Measurements from ENCODE around the gene TSR3. TPM values are rescaled to one million over a fixed set of nuclear protein-coding genes. Genes with fewer than 3 reads are reported as not detected.

TSR3 gene
- 10 to 100 TPM; 39.1 to 44.8 TPM for total RNA-seq

GRCh38 chr16:1351582-1352362 lies at the start of gene TSR3, which contains the start of gene GNPTG:
TSR3 (minus strand) TSS chr16:1351878; CDS start chr16:1351804, 74 bp downstream.
GNPTG (plus strand) TSS chr16:1351931; CDS start chr16:1351966, 35 bp downstream.
- ATAC-seq (replicated peaks in 1 of 2): peak; percentile 93 to 95
- DNase-seq: peak; percentile 91 to 93
- Mint-ChIP-seq H3K4me3 (peak within 1 kb of the TSS; percentile 87 to 94), H3K27me3 (ENCODE audit: low read depth) (no peaks in the 10 kb centered on the region), H3K9me3 (no peaks in the 10 kb centered on the region), H3K36me3 (ENCODE audit: insufficient read depth in 2 of 2) (no peaks in the 10 kb centered on the region), H3K27ac (peak within 1 kb of the TSS; percentile 97), H3K4me1 (ENCODE audit: low read depth) (peaks cover 38% of the 10 kb centered on the region)

GRCh38 chr16:1401061-1401757 lies 49.5 kb upstream of the TSR3 start:
- H3K27ac Mint-ChIP-seq: no peak overlapping the region
- ATAC-seq (replicated peaks in 1 of 2) (no peak), DNase-seq (no peak)
- no peaks in the 10 kb centered on the region for H3K9me3 Mint-ChIP-seq
- H3K27me3 Mint-ChIP-seq (ENCODE audit: low read depth): no peaks in the 10 kb centered on the region
- H3K36me3 Mint-ChIP-seq (ENCODE audit: insufficient read depth in 2 of 2): peaks cover 0 to 7% of the 10 kb centered on the region in 2 donors
- no peak overlapping the region for H3K4me3 Mint-ChIP-seq
- H3K4me1 Mint-ChIP-seq (ENCODE audit: low read depth): peaks cover 9% of the 10 kb centered on the region

- no peak for DNase-seq
- no peak overlapping the region for H3K4me3 Mint-ChIP-seq
- no peaks in the 10 kb centered on the region for H3K27me3 Mint-ChIP-seq (ENCODE audit: low read depth)
- H3K27ac Mint-ChIP-seq: no peak overlapping the region
- no peaks in the 10 kb centered on the region for H3K9me3 Mint-ChIP-seq
- ATAC-seq (replicated peaks in 1 of 2): no peak
- peaks cover under 1% of the 10 kb centered on the region for H3K4me1 Mint-ChIP-seq (ENCODE audit: low read depth)
- H3K36me3 Mint-ChIP-seq (ENCODE audit: insufficient read depth in 2 of 2): peaks cover 0 to 7% of the 10 kb centered on the region in 2 donors
These were observed 47.3 kb upstream of the TSR3 start for GRCh38 chr16:1398826-1399581.

GRCh38 chr16:1398351-1398750 lies 46.7 kb upstream of the TSR3 start:
- H3K27ac Mint-ChIP-seq: peak overlapping the region; percentile 31
- DNase-seq (no peak), ATAC-seq (replicated peaks in 1 of 2) (no peak)
- H3K4me3 Mint-ChIP-seq: no peak overlapping the region
- H3K36me3 Mint-ChIP-seq (ENCODE audit: insufficient read depth in 2 of 2): peaks cover 0 to 7% of the 10 kb centered on the region in 2 donors
- H3K4me1 Mint-ChIP-seq (ENCODE audit: low read depth): no peaks in the 10 kb centered on the region
- H3K9me3 Mint-ChIP-seq: no peaks in the 10 kb centered on the region
- H3K27me3 Mint-ChIP-seq (ENCODE audit: low read depth): no peaks in the 10 kb centered on the region

GRCh38 chr16:1397779-1398178 lies 46.1 kb upstream of the TSR3 start:
- H3K27ac Mint-ChIP-seq: no peak overlapping the region
- peaks cover 0 to 7% of the 10 kb centered on the region in 2 donors for H3K36me3 Mint-ChIP-seq (ENCODE audit: insufficient read depth in 2 of 2)
- DNase-seq (no peak), ATAC-seq (replicated peaks in 1 of 2) (no peak)
- no peaks in the 10 kb centered on the region for H3K4me1 Mint-ChIP-seq (ENCODE audit: low read depth)
- no peak overlapping the region for H3K4me3 Mint-ChIP-seq
- H3K27me3 Mint-ChIP-seq (ENCODE audit: low read depth): no peaks in the 10 kb centered on the region
- no peaks in the 10 kb centered on the region for H3K9me3 Mint-ChIP-seq

GRCh38 chr16:1395444-1396031 lies 43.9 kb upstream of the TSR3 start:
- Mint-ChIP-seq H3K27ac (no peak overlapping the region), H3K4me3 (no peak overlapping the region), H3K27me3 (ENCODE audit: low read depth) (no peaks in the 10 kb centered on the region), H3K36me3 (ENCODE audit: insufficient read depth in 2 of 2) (peaks cover 0 to 2% of the 10 kb centered on the region in 2 donors), H3K9me3 (no peaks in the 10 kb centered on the region), H3K4me1 (ENCODE audit: low read depth) (no peaks in the 10 kb centered on the region)
- DNase-seq (no peak), ATAC-seq (replicated peaks in 1 of 2) (no peak)

- no peak for ATAC-seq (replicated peaks in 1 of 2)
- no peak for DNase-seq
- Mint-ChIP-seq H3K4me3 (no peak overlapping the region), H3K36me3 (ENCODE audit: insufficient read depth in 2 of 2) (peaks cover 2 to 9% of the 10 kb centered on the region in 2 donors), H3K27me3 (ENCODE audit: low read depth) (no peaks in the 10 kb centered on the region), H3K4me1 (ENCODE audit: low read depth) (no peaks in the 10 kb centered on the region), H3K27ac (no peak overlapping the region), H3K9me3 (no peaks in the 10 kb centered on the region)
These were observed 42.8 kb upstream of the TSR3 start for GRCh38 chr16:1394367-1394951.

- ATAC-seq (replicated peaks in 1 of 2): no peak
- H3K9me3 Mint-ChIP-seq: no peaks in the 10 kb centered on the region
- H3K4me1 Mint-ChIP-seq (ENCODE audit: low read depth): no peaks in the 10 kb centered on the region
These were observed 42.0 kb upstream of the TSR3 start for GRCh38 chr16:1393613-1394176.

GRCh38 chr16:1392826-1393225 lies 41.1 kb upstream of the TSR3 start:
- no peak for DNase-seq
- Mint-ChIP-seq H3K27ac (no peak overlapping the region), H3K36me3 (ENCODE audit: insufficient read depth in 2 of 2) (peaks cover 2 to 8% of the 10 kb centered on the region in 2 donors), H3K4me1 (ENCODE audit: low read depth) (no peaks in the 10 kb centered on the region), H3K27me3 (ENCODE audit: low read depth) (no peaks in the 10 kb centered on the region), H3K9me3 (no peaks in the 10 kb centered on the region), H3K4me3 (no peak overlapping the region)
- ATAC-seq (replicated peaks in 1 of 2): no peak

More at GRCh38 chr16:1393613-1394176, 42.0 kb upstream of the TSR3 start:
- Mint-ChIP-seq H3K4me3 (no peak overlapping the region), H3K27ac (no peak overlapping the region), H3K27me3 (ENCODE audit: low read depth) (no peaks in the 10 kb centered on the region), H3K36me3 (ENCODE audit: insufficient read depth in 2 of 2) (peaks cover 2 to 9% of the 10 kb centered on the region in 2 donors)
- DNase-seq: no peak

GRCh38 chr16:1390239-1390779 lies 38.6 kb upstream of the TSR3 start:
- no peak for DNase-seq
- H3K27me3 Mint-ChIP-seq (ENCODE audit: low read depth): no peaks in the 10 kb centered on the region
- H3K9me3 Mint-ChIP-seq: no peaks in the 10 kb centered on the region
- H3K4me1 Mint-ChIP-seq (ENCODE audit: low read depth): no peaks in the 10 kb centered on the region
- no peak for ATAC-seq (replicated peaks in 1 of 2)
- H3K27ac Mint-ChIP-seq: no peak overlapping the region
- H3K4me3 Mint-ChIP-seq: no peak overlapping the region
- peaks cover 2 to 8% of the 10 kb centered on the region in 2 donors for H3K36me3 Mint-ChIP-seq (ENCODE audit: insufficient read depth in 2 of 2)

GRCh38 chr16:1389762-1390161 lies 38.1 kb upstream of the TSR3 start:
- Mint-ChIP-seq H3K36me3 (ENCODE audit: insufficient read depth in 2 of 2) (peaks cover 4 to 8% of the 10 kb centered on the region in 2 donors), H3K4me1 (ENCODE audit: low read depth) (no peaks in the 10 kb centered on the region), H3K27me3 (ENCODE audit: low read depth) (no peaks in the 10 kb centered on the region), H3K9me3 (no peaks in the 10 kb centered on the region), H3K27ac (no peak overlapping the region), H3K4me3 (no peak overlapping the region)
- DNase-seq (no peak), ATAC-seq (replicated peaks in 1 of 2) (no peak)

- no peak for ATAC-seq (replicated peaks in 1 of 2)
- no peaks in the 10 kb centered on the region for H3K4me1 Mint-ChIP-seq (ENCODE audit: low read depth)
- no peaks in the 10 kb centered on the region for H3K27me3 Mint-ChIP-seq (ENCODE audit: low read depth)
- DNase-seq: no peak
- no peak overlapping the region for H3K4me3 Mint-ChIP-seq
- H3K9me3 Mint-ChIP-seq: no peaks in the 10 kb centered on the region
- no peak overlapping the region for H3K27ac Mint-ChIP-seq
- peaks cover 4 to 8% of the 10 kb centered on the region in 2 donors for H3K36me3 Mint-ChIP-seq (ENCODE audit: insufficient read depth in 2 of 2)
These were observed 35.7 kb upstream of the TSR3 start for GRCh38 chr16:1387331-1387730.
